Measurements from ENCODE around the gene PRR13. TPM values are rescaled to one million over a fixed set of nuclear protein-coding genes. Genes with fewer than 3 reads are reported as not detected.
"Not testable (repeated sequence)": the region's sequence is repeated elsewhere in the genome, so short reads cannot be mapped to it uniquely, and the experiment has no call there.

PRR13 gene
- total RNA-seq, 1 donor from 2014 or later: 67.2 TPM

DNA sequence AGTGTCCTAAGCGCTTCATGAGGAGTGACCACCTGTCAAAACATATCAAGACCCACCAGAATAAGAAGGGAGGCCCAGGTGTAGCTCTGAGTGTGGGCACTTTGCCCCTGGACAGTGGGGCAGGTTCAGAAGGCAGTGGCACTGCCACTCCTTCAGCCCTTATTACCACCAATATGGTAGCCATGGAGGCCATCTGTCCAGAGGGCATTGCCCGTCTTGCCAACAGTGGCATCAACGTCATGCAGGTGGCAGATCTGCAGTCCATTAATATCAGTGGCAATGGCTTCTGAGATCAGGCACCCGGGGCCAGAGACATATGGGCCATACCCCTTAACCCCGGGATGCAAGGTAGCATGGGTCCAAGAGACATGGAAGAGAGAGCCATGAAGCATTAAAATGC lies 30.6 kb upstream of the PRR13 start:
- Histone ChIP-seq H2AFZ (replicated peaks) (no peak overlapping the region), H3K27me3 (no peaks in the 10 kb centered on the region), H3K27ac (no peak overlapping the region), H3K79me2 (ENCODE audit: low read depth) (no peaks in the 10 kb centered on the region), H4K20me1 (ENCODE audit: low read depth) (peaks cover 23% of the 10 kb centered on the region), H3K36me3 (peaks cover 4% of the 10 kb centered on the region), H3K9ac (no peak overlapping the region), H3K4me2 (no peak overlapping the region), H3K4me1 (peaks cover 35% of the 10 kb centered on the region), H3K9me3 (ENCODE audit: low read depth) (no peaks in the 10 kb centered on the region), H3F3A (ENCODE audit: low read depth) (peaks cover 42% of the 10 kb centered on the region), H3K4me3 (no peak overlapping the region)
- no peak for TF ChIP-seq EZH2phosphoT487 (IDR thresholded peaks at IDR 0.05)
- TF ChIP-seq, protein P1, sequence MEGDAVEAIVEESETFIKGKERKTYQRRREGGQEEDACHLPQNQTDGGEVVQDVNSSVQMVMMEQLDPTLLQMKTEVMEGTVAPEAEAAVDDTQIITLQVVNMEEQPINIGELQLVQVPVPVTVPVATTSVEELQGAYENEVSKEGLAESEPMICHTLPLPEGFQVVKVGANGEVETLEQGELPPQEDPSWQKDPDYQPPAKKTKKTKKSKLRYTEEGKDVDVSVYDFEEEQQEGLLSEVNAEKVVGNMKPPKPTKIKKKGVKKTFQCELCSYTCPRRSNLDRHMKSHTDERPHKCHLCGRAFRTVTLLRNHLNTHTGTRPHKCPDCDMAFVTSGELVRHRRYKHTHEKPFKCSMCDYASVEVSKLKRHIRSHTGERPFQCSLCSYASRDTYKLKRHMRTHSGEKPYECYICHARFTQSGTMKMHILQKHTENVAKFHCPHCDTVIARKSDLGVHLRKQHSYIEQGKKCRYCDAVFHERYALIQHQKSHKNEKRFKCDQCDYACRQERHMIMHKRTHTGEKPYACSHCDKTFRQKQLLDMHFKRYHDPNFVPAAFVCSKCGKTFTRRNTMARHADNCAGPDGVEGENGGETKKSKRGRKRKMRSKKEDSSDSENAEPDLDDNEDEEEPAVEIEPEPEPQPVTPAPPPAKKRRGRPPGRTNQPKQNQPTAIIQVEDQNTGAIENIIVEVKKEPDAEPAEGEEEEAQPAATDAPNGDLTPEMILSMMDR (IDR thresholded peaks at IDR 0.05): no peak
- H3K36me3 Mint-ChIP-seq: peaks cover 38% of the 10 kb centered on the region
- H3K4me1 Mint-ChIP-seq: peaks cover 37% of the 10 kb centered on the region
- no peak overlapping the region for H3K27ac Mint-ChIP-seq
- no peaks in the 10 kb centered on the region for H3K9me3 Mint-ChIP-seq
- H3K4me3 Mint-ChIP-seq: no peak overlapping the region
- no peak for DNase-seq (ENCODE audit: low spot score)
- H3K27me3 Mint-ChIP-seq (ENCODE audit: insufficient read depth, low read depth): no peaks in the 10 kb centered on the region

DNA sequence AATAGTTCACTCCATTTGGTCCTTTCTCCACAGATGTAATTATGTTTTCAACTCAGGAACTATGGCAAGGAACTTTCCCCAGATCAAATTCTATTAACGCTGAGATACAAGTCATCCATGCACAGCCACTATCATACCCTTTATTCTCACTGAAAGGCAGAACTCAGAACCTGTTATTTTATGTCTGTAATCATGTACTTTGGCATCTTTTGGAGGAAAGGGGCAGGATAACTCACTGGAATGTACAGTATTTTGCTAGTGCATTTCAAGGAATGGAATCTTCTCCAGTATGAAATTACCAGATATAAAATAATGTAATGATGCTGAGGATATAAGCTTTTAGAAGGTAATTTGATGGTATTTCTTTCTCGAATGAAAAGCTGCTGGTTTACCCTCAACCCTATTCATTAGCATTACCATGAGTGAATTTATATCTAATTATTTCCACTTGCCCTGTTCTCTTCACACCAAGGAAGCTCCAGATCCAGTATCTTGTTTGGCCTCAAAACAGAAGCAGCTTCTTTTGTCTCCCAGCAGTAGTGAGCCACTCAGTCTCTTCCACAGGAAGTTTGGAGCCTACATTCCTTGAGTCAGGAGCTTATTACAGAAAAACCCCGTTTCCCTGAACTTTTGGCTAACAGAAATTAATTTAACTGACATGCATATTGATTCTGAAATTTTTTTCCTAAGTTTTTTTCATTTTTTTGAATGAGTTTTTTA lies 27.9 kb upstream of the PRR13 start:
- no peaks in the 10 kb centered on the region for H3K9me3 Mint-ChIP-seq
- H3K27ac ChIP-seq: peak overlapping the region; percentile 32
- H3K4me2 ChIP-seq: peak overlapping the region; percentile 76
- TF ChIP-seq, protein P1 (IDR thresholded peaks at IDR 0.05): no peak
- TF ChIP-seq EZH2 (IDR thresholded peaks at IDR 0.05) (no peak), EZH2phosphoT487 (IDR thresholded peaks at IDR 0.05) (no peak)
- H3K4me1 ChIP-seq: peaks cover 43% of the 10 kb centered on the region
- H3K4me3 ChIP-seq: peak overlapping the region; percentile 25
- peak; percentile 73 for DNase-seq (ENCODE audit: low spot score)
- H3K79me2 ChIP-seq (ENCODE audit: low read depth): no peaks in the 10 kb centered on the region
- no peaks in the 10 kb centered on the region for H3K27me3 Mint-ChIP-seq (ENCODE audit: insufficient read depth, low read depth)
- H3K9ac ChIP-seq: no peak overlapping the region
- H4K20me1 ChIP-seq (ENCODE audit: low read depth): peaks cover 23% of the 10 kb centered on the region
- peaks cover 4% of the 10 kb centered on the region for H3K36me3 ChIP-seq
- H3K36me3 Mint-ChIP-seq: peaks cover 33% of the 10 kb centered on the region
- H3K4me3 Mint-ChIP-seq: no peak overlapping the region
- H3F3A ChIP-seq (ENCODE audit: low read depth): peaks cover 52% of the 10 kb centered on the region
- H3K9me3 ChIP-seq (ENCODE audit: low read depth): no peaks in the 10 kb centered on the region
- H3K27me3 ChIP-seq: no peaks in the 10 kb centered on the region
- H3K4me1 Mint-ChIP-seq: peaks cover 42% of the 10 kb centered on the region
- H2AFZ ChIP-seq (replicated peaks): no peak overlapping the region
- no peak overlapping the region for H3K27ac Mint-ChIP-seq

GRCh38 chr12:53414756-53415417 lies 26.6 kb upstream of the PRR13 start:
- Histone ChIP-seq H3K9ac (no peak overlapping the region), H3K36me3 (peaks cover 4% of the 10 kb centered on the region), H3K4me2 (peak overlapping the region; percentile 76), H4K20me1 (ENCODE audit: low read depth) (peaks cover 23% of the 10 kb centered on the region), H3F3A (ENCODE audit: low read depth) (peaks cover 52% of the 10 kb centered on the region), H3K27me3 (no peaks in the 10 kb centered on the region), H3K27ac (peak overlapping the region; percentile 88), H3K79me2 (ENCODE audit: low read depth) (no peaks in the 10 kb centered on the region), H2AFZ (replicated peaks) (no peak overlapping the region), H3K9me3 (ENCODE audit: low read depth) (no peaks in the 10 kb centered on the region), H3K4me1 (peaks cover 43% of the 10 kb centered on the region), H3K4me3 (peak overlapping the region; percentile 14)
- Mint-ChIP-seq H3K4me3 (no peak overlapping the region), H3K9me3 (no peaks in the 10 kb centered on the region), H3K27me3 (ENCODE audit: insufficient read depth, low read depth) (no peaks in the 10 kb centered on the region), H3K27ac (no peak overlapping the region), H3K4me1 (peaks cover 46% of the 10 kb centered on the region), H3K36me3 (peaks cover 27% of the 10 kb centered on the region)
- TF ChIP-seq, protein P1 (IDR thresholded peaks at IDR 0.05): no peak
- no peak for TF ChIP-seq EZH2phosphoT487 (IDR thresholded peaks at IDR 0.05)
- TF ChIP-seq EZH2 (IDR thresholded peaks at IDR 0.05): no peak
- DNase-seq (ENCODE audit: low spot score): peak; percentile 26

DNA sequence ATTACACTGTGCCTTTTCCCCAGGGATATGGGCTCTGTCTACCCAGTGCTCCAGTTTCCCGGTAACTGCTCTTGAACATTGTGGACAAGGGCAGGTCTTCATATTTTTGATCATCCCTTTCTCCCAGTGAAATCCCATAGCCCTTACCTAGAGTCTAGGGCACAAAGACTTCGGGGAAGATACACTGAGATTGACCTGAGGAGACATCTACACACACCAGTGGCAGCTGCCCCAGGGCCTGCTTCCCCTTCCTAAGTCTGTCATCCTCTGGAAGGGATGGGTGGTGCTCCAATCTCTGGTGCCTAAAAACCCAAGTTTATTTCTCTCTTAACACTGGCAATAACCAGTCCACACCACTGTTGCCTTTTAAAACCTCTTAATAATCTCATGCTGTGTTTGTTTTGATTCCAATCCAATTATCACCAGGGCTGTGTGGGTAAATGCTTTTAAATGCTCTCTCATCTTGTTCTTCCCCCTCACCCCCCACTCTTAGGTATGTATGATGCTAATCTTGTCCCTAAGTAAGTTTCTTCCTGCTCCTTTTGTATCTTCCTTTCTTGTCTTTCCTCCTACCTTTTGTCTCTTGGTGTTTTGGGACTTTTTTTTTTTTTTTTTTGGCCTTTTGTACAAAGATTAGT lies 25.7 kb upstream of the PRR13 start:
- peak overlapping the region; percentile 37 for H3K4me3 Mint-ChIP-seq
- H3K4me3 ChIP-seq; H3K27me3 ChIP-seq; H3K9me3 Mint-ChIP-seq; H3K9ac ChIP-seq; H3K27me3 Mint-ChIP-seq (ENCODE audit: insufficient read depth, low read depth); H3K79me2 ChIP-seq (ENCODE audit: low read depth); H2AFZ ChIP-seq (replicated peaks); H3K9me3 ChIP-seq (ENCODE audit: low read depth); H3K36me3 ChIP-seq: not testable (repeated sequence)
- H3K4me1 ChIP-seq: peaks cover 43% of the 10 kb centered on the region
- H3K4me1 Mint-ChIP-seq: peaks cover 49% of the 10 kb centered on the region
- DNase-seq (ENCODE audit: low spot score): peak; percentile 23
- peaks cover 23% of the 10 kb centered on the region for H4K20me1 ChIP-seq (ENCODE audit: low read depth)
- peak overlapping the region; percentile 88 for H3K27ac ChIP-seq
- H3K27ac Mint-ChIP-seq: peak overlapping the region; percentile 21
- peaks cover 54% of the 10 kb centered on the region for H3F3A ChIP-seq (ENCODE audit: low read depth)
- H3K4me2 ChIP-seq: peak overlapping the region; percentile 76
- H3K36me3 Mint-ChIP-seq: peaks cover 22% of the 10 kb centered on the region

GRCh38 chr12:53417291-53417816 lies 24.2 kb upstream of the PRR13 start:
- H3K36me3 Mint-ChIP-seq; H3K4me3 Mint-ChIP-seq; H3K27ac ChIP-seq; H3K9me3 ChIP-seq (ENCODE audit: low read depth); H3K9ac ChIP-seq; H3K27me3 ChIP-seq; H3K27me3 Mint-ChIP-seq (ENCODE audit: insufficient read depth, low read depth); H3K79me2 ChIP-seq (ENCODE audit: low read depth); H3K36me3 ChIP-seq; H2AFZ ChIP-seq (replicated peaks); DNase-seq (ENCODE audit: low spot score); H3K27ac Mint-ChIP-seq; H3K4me3 ChIP-seq; H3K4me2 ChIP-seq; H3K9me3 Mint-ChIP-seq: not testable (repeated sequence)
- H3K4me1 ChIP-seq: peaks cover 43% of the 10 kb centered on the region
- peaks cover 47% of the 10 kb centered on the region for H3F3A ChIP-seq (ENCODE audit: low read depth)
- H4K20me1 ChIP-seq (ENCODE audit: low read depth): peaks cover 21% of the 10 kb centered on the region
- H3K4me1 Mint-ChIP-seq: peaks cover 51% of the 10 kb centered on the region

All from neural progenitor cell (in vitro differentiated cells).